Measurements from ENCODE around the gene TRPC4AP.

GRCh38 chr20:35055445-35056276 is 36.9 kb downstream of the TRPC4AP start:
- TF ChIP-seq, protein P1, sequence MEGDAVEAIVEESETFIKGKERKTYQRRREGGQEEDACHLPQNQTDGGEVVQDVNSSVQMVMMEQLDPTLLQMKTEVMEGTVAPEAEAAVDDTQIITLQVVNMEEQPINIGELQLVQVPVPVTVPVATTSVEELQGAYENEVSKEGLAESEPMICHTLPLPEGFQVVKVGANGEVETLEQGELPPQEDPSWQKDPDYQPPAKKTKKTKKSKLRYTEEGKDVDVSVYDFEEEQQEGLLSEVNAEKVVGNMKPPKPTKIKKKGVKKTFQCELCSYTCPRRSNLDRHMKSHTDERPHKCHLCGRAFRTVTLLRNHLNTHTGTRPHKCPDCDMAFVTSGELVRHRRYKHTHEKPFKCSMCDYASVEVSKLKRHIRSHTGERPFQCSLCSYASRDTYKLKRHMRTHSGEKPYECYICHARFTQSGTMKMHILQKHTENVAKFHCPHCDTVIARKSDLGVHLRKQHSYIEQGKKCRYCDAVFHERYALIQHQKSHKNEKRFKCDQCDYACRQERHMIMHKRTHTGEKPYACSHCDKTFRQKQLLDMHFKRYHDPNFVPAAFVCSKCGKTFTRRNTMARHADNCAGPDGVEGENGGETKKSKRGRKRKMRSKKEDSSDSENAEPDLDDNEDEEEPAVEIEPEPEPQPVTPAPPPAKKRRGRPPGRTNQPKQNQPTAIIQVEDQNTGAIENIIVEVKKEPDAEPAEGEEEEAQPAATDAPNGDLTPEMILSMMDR (IDR thresholded peaks at IDR 0.05; ENCODE audit: insufficient read depth, low read length, poor library complexity, severe bottlenecking) = no peak
- no peak for TF ChIP-seq EZH2phosphoT487 (conservative IDR thresholded peaks at IDR 0.05; ENCODE audit: low read length)

Data from SU-DHL-6 (cell line).